Heart right ventricle (tissue), 16 donors: ENCODE measurements around the gene ATF7. TPM values are rescaled to one million over a fixed set of nuclear protein-coding genes. Genes with fewer than 3 reads are reported as not detected.

Experiments
- ATAC-seq, 8 donors: fragments of 200-7000 bp; cut with Tn5 transposase; one replicate each; pipeline ENCODE4 v1.9.1; 2020; ENCODE audit warnings: mild to moderate bottlenecking in 8 of 8, moderate library complexity in 8 of 8, moderate number of reproducible peaks in 1 of 8
- DNase-seq, 2 donors: peaks; one replicate each; pipeline ENCODE4 v3.0.0-alpha.2; 2020
- H3K27ac ChIP-seq, 10 donors: fragments of 200-600 bp; sonication (generic) in 2 of 10; one replicate each; pipeline versions ENCODE4 v1.5.0 to v1.8.0; 2020 to 2022; ENCODE audit warnings: mild to moderate bottlenecking in 3 of 10
- H3K27me3 ChIP-seq, 7 donors: fragments of 200-600 bp; one replicate each; pipeline ENCODE4 v1.8.0; 2021 to 2022; ENCODE audit warnings: mild to moderate bottlenecking in 2 of 7
- H3K36me3 ChIP-seq, 9 donors: fragments of 200-600 bp; sonication (generic) in 1 of 9; one replicate each; pipeline versions ENCODE4 v1.5.0 to v1.8.0; 2020 to 2022; ENCODE audit warnings: mild to moderate bottlenecking in 2 of 9
- H3K4me1 ChIP-seq, 9 donors: fragments of 200-600 bp; sonication (generic) in 1 of 9; one replicate each; pipeline versions ENCODE4 v1.5.0 to v1.8.0; 2020 to 2022; ENCODE audit warnings: mild to moderate bottlenecking in 4 of 9
- H3K4me3 ChIP-seq, 10 donors: fragments of 200-600 bp; sonication (generic) in 2 of 10; one replicate each; pipeline versions ENCODE4 v1.5.0 to v1.8.0; 2020 to 2022; ENCODE audit warnings: mild to moderate bottlenecking in 7 of 10, moderate library complexity in 2 of 10
- H3K9me3 ChIP-seq, 11 donors: fragments of 200-600 bp in 10 of 11; sonication (generic) in 2 of 11; one replicate each; pipeline versions ENCODE4 v1.5.0 to v1.8.0; 2013 to 2022; ENCODE audit warnings: mild to moderate bottlenecking in 2 of 11, control low read depth in 1 of 11, moderate library complexity in 1 of 11
- CTCF ChIP-seq, 9 donors: fragments of 200-600 bp; sonication (generic) in 2 of 9; IDR thresholded peaks; one replicate each; pipeline versions ENCODE4 v1.5.0 to v1.8.0; 2021 to 2022; ENCODE audit warnings: antibody characterized with exemption in 9 of 9, mild to moderate bottlenecking in 5 of 9, moderate library complexity in 1 of 9
- WGBS, 2 donors: extraction: QIAGEN DNeasy Blood & Tissue Kit; methylation state at CpG; one replicate each; pipeline ENCODE4 v1.1.7; 2013; ENCODE audit warnings: inconsistent platforms in 1 of 2; 5-methylcytosine and 5-hydroxymethylcytosine counted together
- intact Hi-C, 10 donors: fragments of 100-400 bp; cut with DNase I; formaldehyde crosslinking; loops; one replicate each; pipeline versions ENCODE4 v1.11.1 to v1.14.2; 2022
- polyA plus RNA-seq, 2 donors: library from polyadenylated mRNA; stranded (reverse); fragments of 200-250 nt; gene quantifications; one replicate each; pipeline ENCODE4 v1.2.3, GENCODE V29; 2013
- total RNA-seq, 10 donors: library from RNA; stranded (reverse); fragmentation: NEBNext Ultra II Directional in 3 of 10; extraction: Animal tissue kit (Norgen Biotek cat#: 25700) in 3 of 10; gene quantifications; one replicate each; pipeline versions ENCODE4 v1.2.1 to v1.2.4, GENCODE V29; 2021 to 2023
- donor health status: Arrhythmogenic right ventricular cardiomyopathy.
- donor health status: ischemic (EF 13 %, LVEDD 7.1; RV severe dilation, severe dysfunction).
- donor health status: healthy with polysubstance abuse.
- donor health status: DM: no; HTN: yes; CAD: no.
- donor health status: DM: no; HTN: no; CAD: no.
- donor health status: ischemic (EF 25% LVEDD 6.9; RV normal size, moderate dysfunction).
- donor health status: ischemic (EF 25% LVEDD 5.7; RV mildly dilated, moderate dysfunction).
- donor health status: healthy.
- donor health status: DM: yes; HTN: yes; CAD: no.
- donor health status: Ischemic cardiomyopathy.
- donor health status: ischemic (EF 35%, LVEDD 5.7; RV mildly dilated, moderate dysfunction).
- donor health status: nonischemic (EF 11% LVEDD 7.7; RV severe dilation, severe dysfunction).
- donor health status: DM: yes; HTN: yes; CAD: no.
- donor health status: PGD.
- donor health status: ischemic (EF 29% LVEDD 5.4; RV normal size, mild dysfunction).
- donor health status: nonischemic (EF 23%, LVEDD 6.1; RV moderate dilation, normal function).

The ATF7 gene
- total and polyA plus RNA-seq, 12 donors, result 12.6 to 47.8 (median 33.7) TPM

- 86 to 90% methylated on average over 5 of the region's 5 CpGs for WGBS, 2 donors
- intact Hi-C loops, result no loop called here
- Histone ChIP-seq H3K4me1 (peaks cover 0 to 31% (median 5%) of the 10 kb centered on the region in 9 donors), H3K4me3 (no peak overlapping the region), H3K9me3 (no peaks in the 10 kb centered on the region), H3K27ac (peak overlapping the region in 1 of 10 donors; percentile 34), H3K27me3 (no peaks in the 10 kb centered on the region), H3K36me3 (peaks cover 0 to 19% (median 0%) of the 10 kb centered on the region in 9 donors)
- ATAC-seq (no peak), DNase-seq (no peak)
- TF ChIP-seq CTCF (IDR thresholded peaks at IDR 0.05), result no peak
Measured at GRCh38 chr12:53578783-53579182, 47.4 kb downstream of the ATF7 start.

- TF ChIP-seq CTCF (IDR thresholded peaks at IDR 0.05), result no peak
- Histone ChIP-seq H3K36me3 (peaks cover 0 to 19% (median 0%) of the 10 kb centered on the region in 9 donors), H3K27me3 (no peaks in the 10 kb centered on the region), H3K9me3 (no peaks in the 10 kb centered on the region), H3K27ac (no peak overlapping the region), H3K4me1 (peaks cover 0 to 31% (median 5%) of the 10 kb centered on the region in 9 donors), H3K4me3 (no peak overlapping the region)
- ATAC-seq (no peak), DNase-seq (no peak)
- intact Hi-C loops, result no loop called here
- WGBS, 2 donors, result 95 to 96% methylated on average over 4 of the region's 4 CpGs
Measured at GRCh38 chr12:53577941-53578352, 48.2 kb downstream of the ATF7 start.

GRCh38 chr12:53575502-53576249 lies 50.5 kb downstream of the ATF7 start:
- TF ChIP-seq CTCF (IDR thresholded peaks at IDR 0.05), result no peak
- H3K27me3 ChIP-seq, result no peaks in the 10 kb centered on the region
- DNase-seq (no peak), ATAC-seq (peak in 3 of 8 donors; percentile 34 to 50 (median 46))
- peaks cover 0 to 31% (median 0%) of the 10 kb centered on the region in 9 donors for H3K36me3 ChIP-seq
- H3K27ac ChIP-seq, result peak overlapping the region in 1 of 10 donors; percentile 70
- peaks cover 0 to 31% (median 5%) of the 10 kb centered on the region in 9 donors for H3K4me1 ChIP-seq
- H3K4me3 ChIP-seq, result no peak overlapping the region
- intact Hi-C loops, result no loop called here
- no peaks in the 10 kb centered on the region for H3K9me3 ChIP-seq
- 83 to 86% methylated on average over 3 of the region's 3 CpGs for WGBS, 2 donors

GRCh38 chr12:53572134-53572758 lies 53.9 kb downstream of the ATF7 start:
- no peak for DNase-seq
- no peak overlapping the region for H3K4me3 ChIP-seq
- no peaks in the 10 kb centered on the region for H3K27me3 ChIP-seq
- TF ChIP-seq CTCF (IDR thresholded peaks at IDR 0.05), result no peak
- no peaks in the 10 kb centered on the region for H3K9me3 ChIP-seq
- peaks cover 0 to 46% (median 17%) of the 10 kb centered on the region in 9 donors for H3K4me1 ChIP-seq
- 84 to 91% methylated on average over 8 of the region's 8 CpGs for WGBS, 2 donors
- no peak overlapping the region for H3K27ac ChIP-seq
- H3K36me3 ChIP-seq, result peaks cover 0 to 31% (median 0%) of the 10 kb centered on the region in 9 donors
- ATAC-seq, result no peak
- intact Hi-C loops, result no loop called here
